Panc1 (cell line): Measurements from ENCODE around the gene ANO3.

Experiments
- CTCF ChIP-seq: fragments of 450-650 bp; IDR thresholded peaks from 2 replicates; pipeline ENCODE4 v1.5.1; 2017; ENCODE audit warnings: mild to moderate bottlenecking
- POLR2AphosphoS5 ChIP-seq: IDR thresholded peaks from 2 replicates; pipeline ENCODE4 v1.6.1; 2012; ENCODE audit warnings: mild to moderate bottlenecking, low read depth, low read length, moderate library complexity
- TF ChIP-seq, protein P1 (sequence below), 2 experiments: IDR thresholded peaks; 2 replicates each; pipeline ENCODE4 v1.6.1; 2011 to 2012; ENCODE audit warnings: low read depth in 2 of 2, control low read depth in 1 of 2, low read length in 1 of 2, mild to moderate bottlenecking in 1 of 2, moderate library complexity in 1 of 2; ENCODE audit not compliant: insufficient read depth in 1 of 2

DNA sequence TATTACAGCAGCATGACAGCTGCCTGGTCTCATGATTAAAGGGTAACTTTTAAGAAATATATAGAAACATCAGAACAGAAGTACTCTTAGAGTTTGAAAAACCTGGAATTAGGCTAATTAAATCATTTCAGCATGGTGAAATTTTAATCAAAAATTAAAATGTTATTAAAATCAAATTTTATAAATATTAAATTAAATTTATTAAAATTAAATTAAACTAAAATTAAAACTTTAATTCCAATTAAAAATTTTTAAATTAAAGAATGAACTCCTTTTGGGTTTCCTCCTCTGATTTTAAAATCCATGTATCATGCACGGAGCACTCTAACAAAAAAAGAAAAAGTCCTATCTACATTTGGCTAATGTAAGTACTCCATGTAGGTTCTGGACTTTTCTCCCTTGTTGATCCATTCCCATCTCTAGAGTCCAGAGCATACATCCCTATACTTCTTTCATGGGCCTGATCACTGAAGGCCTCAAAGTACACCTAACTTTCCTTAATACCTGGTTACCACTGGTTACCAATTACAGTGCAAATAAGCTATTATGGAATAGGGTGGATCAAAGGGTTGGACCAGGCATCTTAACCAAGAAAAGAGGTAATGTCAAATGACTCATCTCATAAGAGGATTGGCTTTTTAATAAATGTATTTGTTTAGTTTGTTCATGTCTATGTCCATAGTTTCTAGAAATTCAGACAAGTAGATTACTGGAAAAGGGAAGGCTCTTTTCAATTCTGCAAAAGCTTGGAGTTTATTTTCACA lies 288.5 kb downstream of the ANO3 start:
- TF ChIP-seq CTCF = no peak
- no peak for TF ChIP-seq POLR2AphosphoS5
- TF ChIP-seq, protein P1, sequence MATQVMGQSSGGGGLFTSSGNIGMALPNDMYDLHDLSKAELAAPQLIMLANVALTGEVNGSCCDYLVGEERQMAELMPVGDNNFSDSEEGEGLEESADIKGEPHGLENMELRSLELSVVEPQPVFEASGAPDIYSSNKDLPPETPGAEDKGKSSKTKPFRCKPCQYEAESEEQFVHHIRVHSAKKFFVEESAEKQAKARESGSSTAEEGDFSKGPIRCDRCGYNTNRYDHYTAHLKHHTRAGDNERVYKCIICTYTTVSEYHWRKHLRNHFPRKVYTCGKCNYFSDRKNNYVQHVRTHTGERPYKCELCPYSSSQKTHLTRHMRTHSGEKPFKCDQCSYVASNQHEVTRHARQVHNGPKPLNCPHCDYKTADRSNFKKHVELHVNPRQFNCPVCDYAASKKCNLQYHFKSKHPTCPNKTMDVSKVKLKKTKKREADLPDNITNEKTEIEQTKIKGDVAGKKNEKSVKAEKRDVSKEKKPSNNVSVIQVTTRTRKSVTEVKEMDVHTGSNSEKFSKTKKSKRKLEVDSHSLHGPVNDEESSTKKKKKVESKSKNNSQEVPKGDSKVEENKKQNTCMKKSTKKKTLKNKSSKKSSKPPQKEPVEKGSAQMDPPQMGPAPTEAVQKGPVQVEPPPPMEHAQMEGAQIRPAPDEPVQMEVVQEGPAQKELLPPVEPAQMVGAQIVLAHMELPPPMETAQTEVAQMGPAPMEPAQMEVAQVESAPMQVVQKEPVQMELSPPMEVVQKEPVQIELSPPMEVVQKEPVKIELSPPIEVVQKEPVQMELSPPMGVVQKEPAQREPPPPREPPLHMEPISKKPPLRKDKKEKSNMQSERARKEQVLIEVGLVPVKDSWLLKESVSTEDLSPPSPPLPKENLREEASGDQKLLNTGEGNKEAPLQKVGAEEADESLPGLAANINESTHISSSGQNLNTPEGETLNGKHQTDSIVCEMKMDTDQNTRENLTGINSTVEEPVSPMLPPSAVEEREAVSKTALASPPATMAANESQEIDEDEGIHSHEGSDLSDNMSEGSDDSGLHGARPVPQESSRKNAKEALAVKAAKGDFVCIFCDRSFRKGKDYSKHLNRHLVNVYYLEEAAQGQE (IDR thresholded peaks at IDR 0.05; ENCODE audit: insufficient read depth in 1 of 2, low read depth in 2 of 2, low read length in 1 of 2) = no peak
